Transverse colon (tissue), 3 donors: ENCODE results near the gene GON7.
"Not testable (repeated sequence)": the region's sequence is repeated elsewhere in the genome, so short reads cannot be mapped to it uniquely, and the experiment has no call there.

Source experiments
- CTCF ChIP-seq, 5 experiments: fragments of 200-600 bp in 3 of 5; fragments of 450-650 bp in 2 of 5; sonication (generic) in 3 of 5; IDR thresholded peaks; 1 replicate in 2 of 5; 2 replicates in 3 of 5; pipeline ENCODE4 v1.5.1; 2016 to 2017; ENCODE audit warnings: antibody characterized with exemption in 5 of 5, inconsistent platforms in 3 of 5, mild to moderate bottlenecking in 2 of 5, moderate library complexity in 1 of 5
- EP300 ChIP-seq: sonication (generic); formaldehyde crosslinking; IDR thresholded peaks from one replicate; pipeline ENCODE4 v1.6.1; 2017; ENCODE audit warnings: antibody characterized with exemption, low read depth

- not testable (repeated sequence) for TF ChIP-seq CTCF (IDR thresholded peaks at IDR 0.05); EP300
These were observed 41.3 kb downstream of the GON7 start for GRCh38 chr14:93165271-93166265.
